Fibroblast of lung (primary cell): ENCODE data around the gene CLIC4.

Experiments used
- CTCF ChIP-seq, 2 donors: IDR thresholded peaks in 1 of 2; conservative IDR thresholded peaks in 1 of 2; 1 replicate in 1 of 2; 2 replicates in 1 of 2; pipeline ENCODE4 v1.5.1; 2011 to 2012; ENCODE audit warnings: low read length in 2 of 2, control low read depth in 1 of 2, inconsistent platforms in 1 of 2, low read depth in 1 of 2, mild to moderate bottlenecking in 1 of 2
- EZH2 ChIP-seq: IDR thresholded peaks from 2 replicates; pipeline ENCODE4 v1.5.1; 2012; ENCODE audit warnings: low read length, control low read depth, mild to moderate bottlenecking; ENCODE audit errors: missing control alignments

- TF ChIP-seq CTCF (conservative IDR thresholded peaks at IDR 0.05 in 1 of 2, IDR thresholded peaks at IDR 0.05 in 1 of 2; ENCODE audit: low read depth in 1 of 2, low read length in 2 of 2) = no peak
- TF ChIP-seq EZH2 = no peak
Observed at GRCh38 chr1:24825174-24825573, 79.9 kb downstream of the CLIC4 start.
